HEK293 (cell line): ENCODE results near the gene CEBPB.

Experiments used
- CTCF ChIA-PET: fragments of 350-600 bp; formaldehyde crosslinking; extraction: SDS; loops from one replicate; lab custom pipeline; 2021; ENCODE audit warnings: antibody characterized with exemption; lab: Yijun Ruan, JAX
- POLR2A ChIA-PET: fragments of 300-600 bp; formaldehyde crosslinking; extraction: SDS; loops from one replicate; lab custom pipeline; 2020; ENCODE audit warnings: antibody characterized with exemption, inconsistent platforms; lab: Yijun Ruan, JAX
- H3K27ac ChIP-seq: fragments of 200-500 bp; sonication (Bioruptor generic); 2 replicates; pipeline ENCODE4 v1.5.1; 2014; ENCODE audit warnings: low read depth, low read length, control low read depth, inconsistent platforms; ENCODE audit errors: extremely low read depth
- H3K36me3 ChIP-seq, 2 experiments: fragments of 200-500 bp in 1 of 2; sonication (Bioruptor generic) in 1 of 2; 1 replicate in 1 of 2; 2 replicates in 1 of 2; pipeline ENCODE4 v1.5.1; 2014 to 2017; ENCODE audit warnings: inconsistent platforms in 2 of 2, low read length in 2 of 2; ENCODE audit not compliant: control insufficient read depth in 2 of 2, insufficient read depth in 1 of 2
- H3K4me1 ChIP-seq: fragments of 200-500 bp; sonication (Bioruptor generic); 2 replicates; pipeline ENCODE4 v1.5.1; 2014; ENCODE audit warnings: mild to moderate bottlenecking, low read length, inconsistent platforms; ENCODE audit not compliant: control insufficient read depth, insufficient read depth
- H3K4me3 ChIP-seq: 2 replicates; pipeline ENCODE4 v1.5.1; 2011; ENCODE audit warnings: low read depth, mild to moderate bottlenecking, control low read depth, low read length, moderate library complexity
- H3K9me3 ChIP-seq: fragments of 200-500 bp; sonication (Bioruptor generic); 2 replicates; pipeline ENCODE4 v1.5.1; 2014; ENCODE audit warnings: low read depth, low read length, inconsistent platforms; ENCODE audit not compliant: control insufficient read depth, insufficient read depth
- BCL11A ChIP-seq: fragments of 450-650 bp; formaldehyde crosslinking; IDR thresholded peaks from 2 replicates; pipeline ENCODE4 v1.5.1; 2016; ENCODE audit warnings: low read depth, missing biosample characterization, missing genetic modification characterization
- GFI1B ChIP-seq: fragments of 450-650 bp; formaldehyde crosslinking; IDR thresholded peaks from 2 replicates; pipeline ENCODE4 v1.5.1; 2016; ENCODE audit warnings: missing biosample characterization, missing genetic modification characterization
- OVOL3 ChIP-seq: fragments of 450-650 bp; formaldehyde crosslinking; IDR thresholded peaks from 2 replicates; pipeline ENCODE4 v1.5.1; 2016; ENCODE audit warnings: missing biosample characterization, missing genetic modification characterization
- ZBTB1 ChIP-seq: fragments of 450-650 bp; formaldehyde crosslinking; IDR thresholded peaks from 2 replicates; pipeline ENCODE4 v1.5.1; 2016; ENCODE audit warnings: missing biosample characterization, missing genetic modification characterization
- ZBTB21 ChIP-seq: fragments of 450-650 bp; formaldehyde crosslinking; IDR thresholded peaks from 2 replicates; pipeline ENCODE4 v1.5.1; 2017; ENCODE audit warnings: missing biosample characterization, missing genetic modification characterization
- ZBTB49 ChIP-seq: fragments of 450-650 bp; formaldehyde crosslinking; IDR thresholded peaks from 2 replicates; pipeline ENCODE4 v1.5.1; 2016; ENCODE audit warnings: missing biosample characterization, missing genetic modification characterization, low read depth
- ZNF114 ChIP-seq: fragments of 450-650 bp; formaldehyde crosslinking; IDR thresholded peaks from 2 replicates; pipeline ENCODE4 v1.5.0; 2017; ENCODE audit warnings: missing biosample characterization, missing genetic modification characterization
- ZNF2 ChIP-seq: fragments of 450-650 bp; formaldehyde crosslinking; IDR thresholded peaks from 2 replicates; pipeline ENCODE4 v1.5.1; 2016; ENCODE audit warnings: missing biosample characterization, missing genetic modification characterization
- ZNF26 ChIP-seq: fragments of 450-650 bp; formaldehyde crosslinking; IDR thresholded peaks from 2 replicates; pipeline ENCODE4 v1.5.1; 2016; ENCODE audit warnings: missing biosample characterization, missing genetic modification characterization
- ZNF426 ChIP-seq: fragments of 450-650 bp; formaldehyde crosslinking; IDR thresholded peaks from 2 replicates; pipeline ENCODE4 v1.5.1; 2017; ENCODE audit warnings: missing biosample characterization, missing genetic modification characterization, mild to moderate bottlenecking, inconsistent platforms, moderate library complexity
- ZNF473 ChIP-seq: fragments of 450-650 bp; formaldehyde crosslinking; IDR thresholded peaks from 2 replicates; pipeline ENCODE4 v1.5.1; 2017; ENCODE audit warnings: missing biosample characterization, missing genetic modification characterization
- ZNF501 ChIP-seq: fragments of 450-650 bp; formaldehyde crosslinking; IDR thresholded peaks from 2 replicates; pipeline ENCODE4 v1.5.1; 2016; ENCODE audit warnings: missing biosample characterization, missing genetic modification characterization
- ZNF561 ChIP-seq: fragments of 450-650 bp; IDR thresholded peaks from 2 replicates; pipeline ENCODE4 v1.5.1; 2018; ENCODE audit warnings: missing biosample characterization, missing genetic modification characterization, borderline replicate concordance
- ZNF623 ChIP-seq: fragments of 450-650 bp; formaldehyde crosslinking; IDR thresholded peaks from 2 replicates; pipeline ENCODE4 v1.5.1; 2016; ENCODE audit warnings: missing biosample characterization, missing genetic modification characterization
- ZNF677 ChIP-seq: fragments of 450-650 bp; IDR thresholded peaks from 2 replicates; pipeline ENCODE4 v1.5.0; 2018; ENCODE audit warnings: missing biosample characterization, mild to moderate bottlenecking, missing genetic modification characterization, moderate library complexity
- ZNF776 ChIP-seq: fragments of 450-650 bp; formaldehyde crosslinking; IDR thresholded peaks from 2 replicates; pipeline ENCODE4 v1.5.0; 2017; ENCODE audit warnings: missing biosample characterization, missing genetic modification characterization, borderline replicate concordance
- TF ChIP-seq, protein P1 (sequence below): fragments of 450-650 bp; formaldehyde crosslinking; IDR thresholded peaks from 2 replicates; pipeline ENCODE4 v1.5.1; 2017; ENCODE audit warnings: missing biosample characterization, missing genetic modification characterization
- TF ChIP-seq, protein P2 (sequence below): fragments of 450-650 bp; formaldehyde crosslinking; IDR thresholded peaks from 2 replicates; pipeline ENCODE4 v1.5.1; 2016; ENCODE audit warnings: missing biosample characterization, missing genetic modification characterization

Gene CEBPB

GRCh38 chr20:50222309-50223038, 31.8 kb downstream of the CEBPB start:
- Histone ChIP-seq H3K27ac (no peak overlapping the region), H3K9me3 (no peaks in the 10 kb centered on the region), H3K4me1 (no peaks in the 10 kb centered on the region), H3K4me3 (no peak overlapping the region), H3K36me3 (no peaks in the 10 kb centered on the region)
- ChIA-PET CTCF (interaction anchor here (0.7 to 1.1 kb wide), 2 partner anchors 54 to 242 kb away, joined by 3 read pairs; no protein-coding TSS in a partner anchor), POLR2A (no interaction called here)
- TF ChIP-seq ZNF623 (tag by site-specific recombination) = peak; percentile 82
- TF ChIP-seq, protein P1, sequence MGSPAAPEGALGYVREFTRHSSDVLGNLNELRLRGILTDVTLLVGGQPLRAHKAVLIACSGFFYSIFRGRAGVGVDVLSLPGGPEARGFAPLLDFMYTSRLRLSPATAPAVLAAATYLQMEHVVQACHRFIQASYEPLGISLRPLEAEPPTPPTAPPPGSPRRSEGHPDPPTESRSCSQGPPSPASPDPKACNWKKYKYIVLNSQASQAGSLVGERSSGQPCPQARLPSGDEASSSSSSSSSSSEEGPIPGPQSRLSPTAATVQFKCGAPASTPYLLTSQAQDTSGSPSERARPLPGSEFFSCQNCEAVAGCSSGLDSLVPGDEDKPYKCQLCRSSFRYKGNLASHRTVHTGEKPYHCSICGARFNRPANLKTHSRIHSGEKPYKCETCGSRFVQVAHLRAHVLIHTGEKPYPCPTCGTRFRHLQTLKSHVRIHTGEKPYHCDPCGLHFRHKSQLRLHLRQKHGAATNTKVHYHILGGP (tag by site-specific recombination) = no peak

- Histone ChIP-seq H3K4me1 (no peaks in the 10 kb centered on the region), H3K4me3 (no peak overlapping the region), H3K9me3 (no peaks in the 10 kb centered on the region), H3K27ac (no peak overlapping the region), H3K36me3 (no peaks in the 10 kb centered on the region)
- CTCF ChIA-PET = interaction anchor here (0.7 to 1.2 kb wide), 3 partner anchors 20 to 241 kb away, joined by 3 to 4 read pairs (median 3); no protein-coding TSS in a partner anchor
- POLR2A ChIA-PET = no interaction called here
- no peak for TF ChIP-seq ZNF501
- TF ChIP-seq ZNF26 (tag by site-specific recombination) = no peak
- TF ChIP-seq ZNF473 (tag by site-specific recombination) = no peak
- TF ChIP-seq GFI1B (tag by site-specific recombination) = no peak
- no peak for TF ChIP-seq ZBTB1 (tag by site-specific recombination)
- TF ChIP-seq ZNF114 (tag by site-specific recombination) = no peak
- TF ChIP-seq OVOL3 = no peak
- TF ChIP-seq BCL11A (tag by site-specific recombination) = no peak
- no peak for TF ChIP-seq ZNF776 (tag by site-specific recombination)
- no peak for TF ChIP-seq ZBTB21 (tag by site-specific recombination)
- TF ChIP-seq ZNF677 (tag by site-specific recombination) = no peak
- no peak for TF ChIP-seq ZNF561 (tag by site-specific recombination)
- TF ChIP-seq ZNF2 (tag by site-specific recombination) = no peak
- TF ChIP-seq ZBTB49 (tag by site-specific recombination) = no peak
- TF ChIP-seq, protein P2, sequence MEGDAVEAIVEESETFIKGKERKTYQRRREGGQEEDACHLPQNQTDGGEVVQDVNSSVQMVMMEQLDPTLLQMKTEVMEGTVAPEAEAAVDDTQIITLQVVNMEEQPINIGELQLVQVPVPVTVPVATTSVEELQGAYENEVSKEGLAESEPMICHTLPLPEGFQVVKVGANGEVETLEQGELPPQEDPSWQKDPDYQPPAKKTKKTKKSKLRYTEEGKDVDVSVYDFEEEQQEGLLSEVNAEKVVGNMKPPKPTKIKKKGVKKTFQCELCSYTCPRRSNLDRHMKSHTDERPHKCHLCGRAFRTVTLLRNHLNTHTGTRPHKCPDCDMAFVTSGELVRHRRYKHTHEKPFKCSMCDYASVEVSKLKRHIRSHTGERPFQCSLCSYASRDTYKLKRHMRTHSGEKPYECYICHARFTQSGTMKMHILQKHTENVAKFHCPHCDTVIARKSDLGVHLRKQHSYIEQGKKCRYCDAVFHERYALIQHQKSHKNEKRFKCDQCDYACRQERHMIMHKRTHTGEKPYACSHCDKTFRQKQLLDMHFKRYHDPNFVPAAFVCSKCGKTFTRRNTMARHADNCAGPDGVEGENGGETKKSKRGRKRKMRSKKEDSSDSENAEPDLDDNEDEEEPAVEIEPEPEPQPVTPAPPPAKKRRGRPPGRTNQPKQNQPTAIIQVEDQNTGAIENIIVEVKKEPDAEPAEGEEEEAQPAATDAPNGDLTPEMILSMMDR (tag by site-specific recombination) = no peak
- no peak for TF ChIP-seq ZNF426 (tag by site-specific recombination)
Measured at GRCh38 chr20:50223039-50224005, 32.7 kb downstream of the CEBPB start.
